Activated T-cell treated with anti-CD3 and anti-CD28 coated beads, Interleukin-2, amount 50 U/mL, for 4 hours (primary cell): ENCODE data around the gene TMA7B. TPM values are rescaled to one million over a fixed set of nuclear protein-coding genes. Genes with fewer than 3 reads are reported as not detected.

Experiments
- ATAC-seq, 2 donors: fragments of 200-7000 bp; cut with Tn5 transposase; one replicate each; pipeline ENCODE4 v1.10.0; 2021
- DNase-seq: peaks from one replicate; pipeline ENCODE4 v3.0.0-alpha.2; 2020
- H3K27me3 Mint-ChIP-seq: one replicate; pipeline ENCODE4 v1.8.0; 2021; ENCODE audit warnings: low read depth, mixed read lengths
- H3K36me3 Mint-ChIP-seq: one replicate; pipeline ENCODE4 v1.8.0; 2022; ENCODE audit warnings: mixed read lengths; ENCODE audit not compliant: insufficient read depth
- H3K4me1 Mint-ChIP-seq: one replicate; pipeline ENCODE4 v1.8.0; 2021; ENCODE audit warnings: low read depth, mixed read lengths
- H3K4me3 Mint-ChIP-seq: one replicate; pipeline ENCODE4 v1.8.0; 2021; ENCODE audit warnings: mild to moderate bottlenecking, moderate library complexity, mixed read lengths
- H3K9me3 Mint-ChIP-seq: one replicate; pipeline ENCODE4 v1.8.0; 2021; ENCODE audit warnings: mixed read lengths
- total RNA-seq, 3 donors: library from RNA; stranded (reverse); gene quantifications; one replicate each; pipeline ENCODE4 v1.2.1, GENCODE V29; 2021

The TMA7B gene
- total RNA-seq, 3 donors from 2014 or later = 0.61 to 0.92 (median 0.76) TPM

DNA sequence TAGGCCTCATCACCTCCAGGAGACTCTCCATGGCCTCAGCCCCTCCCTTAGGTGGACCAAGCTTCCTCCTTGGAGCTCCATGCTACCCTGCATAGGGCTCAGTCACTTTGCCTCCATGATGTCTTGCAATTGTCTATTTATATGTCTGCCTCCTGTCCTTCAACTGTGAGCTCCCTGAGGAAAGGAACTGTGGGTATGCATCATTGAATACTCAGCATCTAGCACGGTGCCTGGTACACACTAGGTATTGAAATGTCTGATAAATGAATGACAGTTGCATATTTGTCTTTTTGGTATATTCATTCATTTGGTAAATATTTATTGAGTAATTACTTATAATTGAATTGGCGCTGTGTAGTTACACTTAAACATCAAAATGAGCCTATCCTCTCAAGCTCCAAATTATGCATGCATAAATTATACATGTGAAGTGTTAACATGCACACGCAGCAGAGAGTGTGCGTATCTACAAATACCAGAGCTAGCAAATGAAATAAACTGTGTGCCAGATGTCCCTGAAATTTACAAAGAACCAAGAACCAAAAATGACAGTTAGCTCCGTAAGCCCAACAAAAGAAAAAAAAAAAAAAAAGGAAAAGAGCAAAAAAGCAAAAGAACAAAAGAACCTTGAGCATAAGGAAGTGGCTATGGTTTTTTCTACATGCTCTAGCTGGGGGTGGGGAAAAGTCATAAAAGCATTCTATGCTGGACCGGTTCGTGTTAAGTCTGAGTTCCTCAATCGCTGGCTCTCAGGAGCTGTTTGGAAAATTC is 34.1 kb upstream of the TMA7B start:
- no peak for DNase-seq
- no peak overlapping the region for H3K4me3 Mint-ChIP-seq

DNA sequence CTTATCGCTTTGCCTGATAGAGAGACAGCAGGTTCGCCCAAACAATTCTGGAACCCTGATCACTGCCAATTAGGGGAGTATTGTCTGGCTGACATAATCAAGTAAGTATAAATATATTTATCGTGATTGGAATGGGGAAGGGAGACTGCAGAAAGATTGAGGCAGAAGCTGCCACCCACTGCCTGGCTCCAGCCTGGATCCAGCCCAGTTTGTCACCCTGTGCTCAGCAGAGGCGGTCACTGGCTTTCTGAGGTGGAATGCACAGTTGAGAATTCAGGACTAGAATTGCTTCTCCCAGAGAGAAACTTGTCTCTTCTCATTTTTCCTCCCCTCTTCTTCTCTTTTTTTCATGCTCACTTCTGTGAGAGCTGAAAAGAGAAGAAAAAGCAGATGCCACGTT is 33.4 kb upstream of the TMA7B start:
- Mint-ChIP-seq H3K27me3 (no peaks in the 10 kb centered on the region), H3K4me1 (peaks cover 49% of the 10 kb centered on the region), H3K9me3 (no peaks in the 10 kb centered on the region), H3K4me3 (no peak overlapping the region), H3K36me3 (peaks cover 9% of the 10 kb centered on the region)
- ATAC-seq (peak in 1 of 2 donors; percentile 30), DNase-seq (no peak)

More for the DNA sequence above, 34.1 kb upstream of the TMA7B start:
- Mint-ChIP-seq H3K36me3 (peaks cover 9% of the 10 kb centered on the region), H3K4me1 (peaks cover 54% of the 10 kb centered on the region), H3K27me3 (no peaks in the 10 kb centered on the region), H3K9me3 (no peaks in the 10 kb centered on the region)
- ATAC-seq = peak; percentile 22 to 28

DNA sequence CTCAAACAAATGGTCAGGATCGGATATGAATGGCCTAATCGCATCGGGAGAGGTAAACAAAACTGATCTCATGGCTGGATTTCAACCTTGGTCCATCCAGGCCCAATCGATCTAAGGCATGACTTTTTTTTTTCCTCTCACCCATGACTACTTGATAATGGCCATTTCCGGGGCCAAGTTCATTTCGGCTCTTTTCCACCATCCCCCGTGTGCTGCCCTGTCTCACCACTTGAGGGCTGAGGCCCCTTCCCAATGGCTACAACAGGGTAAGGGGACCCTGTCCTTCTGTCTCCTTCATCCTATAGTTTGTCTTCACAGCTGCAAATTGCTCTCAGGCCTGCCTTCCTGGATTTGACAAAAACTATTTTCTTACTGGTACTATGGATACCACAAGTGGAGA is 32.7 kb upstream of the TMA7B start:
- H3K36me3 Mint-ChIP-seq = peaks cover 2% of the 10 kb centered on the region
- no peak for ATAC-seq
- no peaks in the 10 kb centered on the region for H3K27me3 Mint-ChIP-seq
- H3K9me3 Mint-ChIP-seq = no peaks in the 10 kb centered on the region
- DNase-seq = no peak
- no peak overlapping the region for H3K4me3 Mint-ChIP-seq
- peaks cover 42% of the 10 kb centered on the region for H3K4me1 Mint-ChIP-seq

DNA sequence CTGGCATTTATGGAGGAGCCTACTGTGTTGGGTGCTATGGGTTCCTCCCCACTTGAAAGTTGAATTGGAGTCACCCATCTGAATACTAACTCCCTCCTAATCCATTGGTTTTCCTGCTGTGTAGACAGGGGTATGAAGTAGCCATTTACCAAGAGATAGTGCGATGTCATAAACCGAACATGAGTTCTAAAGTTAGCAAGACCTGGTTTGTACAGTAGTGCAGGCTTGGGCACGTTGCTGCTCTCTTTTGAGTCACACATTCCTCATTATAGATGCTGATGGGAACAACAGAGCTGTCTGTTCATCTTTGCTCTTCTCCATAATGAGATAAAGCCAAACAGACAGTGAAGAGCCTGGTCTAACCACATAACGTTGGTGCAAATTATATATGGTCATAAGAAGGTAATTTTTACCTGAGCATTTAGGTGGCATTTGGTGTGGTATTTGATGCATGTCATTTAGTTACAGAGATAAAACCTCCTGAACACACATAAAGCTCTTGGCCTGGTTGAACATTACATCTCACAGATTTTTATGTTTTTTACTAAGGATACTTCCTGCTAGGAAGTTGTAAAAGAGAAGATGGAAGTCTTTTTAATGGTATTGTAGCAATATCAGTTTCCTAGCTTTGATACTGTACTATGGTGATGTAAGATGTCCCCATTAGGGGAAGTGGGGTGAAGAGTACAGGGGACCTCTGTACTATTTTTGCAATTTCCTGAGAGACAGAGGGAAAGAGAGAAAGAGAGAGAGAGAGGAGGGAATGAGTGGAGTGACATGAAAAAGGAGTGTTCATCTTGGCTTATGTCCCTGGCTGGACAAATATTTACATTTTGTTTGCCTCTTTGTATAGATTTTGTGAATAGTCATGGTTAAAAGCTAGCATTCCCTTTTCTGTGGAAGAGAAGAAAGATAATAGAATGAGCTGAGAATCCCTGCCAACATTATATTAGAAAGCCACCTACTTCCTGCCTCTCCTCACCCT is 31.4 kb upstream of the TMA7B start:
- H3K9me3 Mint-ChIP-seq = no peaks in the 10 kb centered on the region
- H3K4me1 Mint-ChIP-seq = peaks cover 41% of the 10 kb centered on the region
- DNase-seq = no peak
- no peaks in the 10 kb centered on the region for H3K27me3 Mint-ChIP-seq
- ATAC-seq = peak; percentile 16 to 20
- peaks cover 2% of the 10 kb centered on the region for H3K36me3 Mint-ChIP-seq
- no peak overlapping the region for H3K4me3 Mint-ChIP-seq

DNA sequence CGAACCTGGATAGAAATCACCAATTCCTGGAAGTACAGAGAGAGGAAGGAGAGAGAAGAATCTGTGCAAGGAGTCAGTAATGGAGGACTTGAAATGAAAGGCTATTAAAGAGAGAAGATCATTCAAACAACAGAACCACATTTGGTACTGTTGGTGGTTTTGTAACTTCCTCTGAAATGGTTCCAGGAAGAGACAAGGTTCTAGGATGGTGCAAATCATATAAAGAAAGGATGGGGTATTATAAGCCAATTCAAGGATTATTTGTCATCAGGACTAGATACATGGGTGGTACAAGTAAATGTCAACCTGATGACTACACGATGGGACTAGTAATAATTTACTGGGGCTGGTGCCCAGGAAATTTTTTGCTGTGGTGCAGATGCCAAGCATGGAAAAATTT is 28.9 kb upstream of the TMA7B start:
- no peaks in the 10 kb centered on the region for H3K9me3 Mint-ChIP-seq
- H3K4me3 Mint-ChIP-seq = no peak overlapping the region
- DNase-seq = no peak
- peaks cover 41% of the 10 kb centered on the region for H3K4me1 Mint-ChIP-seq
- H3K36me3 Mint-ChIP-seq = peaks cover 2% of the 10 kb centered on the region
- peak; percentile 15 to 26 for ATAC-seq
- H3K27me3 Mint-ChIP-seq = no peaks in the 10 kb centered on the region

DNA sequence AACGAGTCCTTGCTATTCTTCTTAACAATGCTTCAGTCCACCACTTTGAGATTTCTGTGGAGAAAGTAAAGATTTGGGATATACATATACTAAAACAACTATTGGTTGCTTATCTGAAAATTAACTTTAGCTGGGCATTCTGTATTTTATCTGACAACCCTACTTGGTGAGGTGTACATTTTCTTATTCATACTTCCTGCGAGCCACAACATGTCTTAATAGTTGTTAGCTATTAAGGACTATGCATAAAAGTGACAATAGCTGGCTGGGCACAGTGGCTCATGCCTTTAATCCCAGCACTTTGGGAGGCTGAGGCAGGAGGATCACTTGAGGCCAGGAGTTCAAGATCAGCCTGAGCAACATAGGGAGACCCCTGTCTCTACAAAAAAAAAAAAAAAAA is 28.0 kb upstream of the TMA7B start:
- Mint-ChIP-seq H3K36me3 (peaks cover 2% of the 10 kb centered on the region), H3K27me3 (no peaks in the 10 kb centered on the region), H3K4me3 (no peak overlapping the region), H3K4me1 (peaks cover 46% of the 10 kb centered on the region), H3K9me3 (no peaks in the 10 kb centered on the region)
- ATAC-seq (no peak), DNase-seq (no peak)

DNA sequence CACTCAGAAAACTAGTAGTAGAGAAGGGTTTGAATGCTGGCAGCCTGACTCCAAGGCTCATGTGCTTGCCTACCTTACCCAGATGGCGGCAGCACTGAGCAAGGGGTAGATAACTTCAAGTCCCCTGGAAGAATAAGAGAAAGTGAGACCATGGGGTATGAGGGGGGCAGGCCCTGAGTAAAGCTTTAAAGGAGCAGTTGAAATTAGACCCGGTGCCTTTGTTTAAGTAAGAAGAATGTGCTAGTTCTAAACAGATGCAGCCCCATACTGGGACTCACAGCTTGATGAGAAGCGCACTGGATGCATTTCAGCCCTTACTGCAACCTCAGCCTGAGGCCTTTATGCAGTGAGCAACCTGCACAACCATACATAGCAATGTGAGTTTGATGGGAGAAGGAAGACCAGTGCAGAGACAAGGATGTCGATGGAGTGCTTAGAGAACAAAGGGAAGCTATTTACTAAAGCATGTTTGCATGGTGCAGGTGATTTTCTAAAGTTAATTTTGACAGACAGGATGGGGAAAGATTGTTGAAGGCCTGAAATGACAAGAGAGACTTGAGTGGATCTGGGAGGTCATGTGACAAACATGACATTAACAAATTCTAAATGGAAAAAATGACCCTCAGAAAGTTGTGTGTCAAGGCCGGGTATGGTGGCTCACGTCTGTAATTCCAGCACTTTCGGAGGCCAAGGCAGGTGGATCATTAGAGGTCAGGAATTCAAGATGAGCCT is 27.1 kb upstream of the TMA7B start:
- peaks cover 55% of the 10 kb centered on the region for H3K4me1 Mint-ChIP-seq
- H3K36me3 Mint-ChIP-seq = peaks cover under 1% of the 10 kb centered on the region
- H3K27me3 Mint-ChIP-seq = no peaks in the 10 kb centered on the region
- H3K4me3 Mint-ChIP-seq = peak overlapping the region; percentile 77
- ATAC-seq = peak; percentile 44 to 47
- no peak for DNase-seq
- no peaks in the 10 kb centered on the region for H3K9me3 Mint-ChIP-seq

DNA sequence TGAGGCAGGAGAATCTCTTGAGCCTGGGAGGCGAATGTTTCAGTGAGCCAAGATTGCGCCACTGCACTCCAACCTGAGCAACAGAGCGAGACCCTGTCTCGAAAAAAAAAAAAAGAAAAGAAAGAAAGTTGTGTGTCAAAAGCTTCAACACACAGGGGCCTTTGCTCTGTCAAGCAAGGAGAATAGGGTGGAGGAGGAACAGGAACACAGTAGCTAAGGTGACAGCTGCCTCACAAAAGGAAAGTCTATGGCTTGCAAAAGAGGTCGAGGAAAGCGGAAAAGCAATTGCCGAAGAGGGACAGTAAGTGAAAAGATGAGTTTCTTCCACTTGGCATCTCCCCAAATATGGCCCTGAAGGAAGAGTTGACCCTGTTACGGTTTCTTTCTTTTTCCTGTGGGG is 26.5 kb upstream of the TMA7B start:
- Mint-ChIP-seq H3K4me1 (peaks cover 62% of the 10 kb centered on the region), H3K36me3 (no peaks in the 10 kb centered on the region), H3K9me3 (no peaks in the 10 kb centered on the region), H3K27me3 (no peaks in the 10 kb centered on the region), H3K4me3 (peak overlapping the region; percentile 77)
- ATAC-seq = no peak
- DNase-seq = no peak

DNA sequence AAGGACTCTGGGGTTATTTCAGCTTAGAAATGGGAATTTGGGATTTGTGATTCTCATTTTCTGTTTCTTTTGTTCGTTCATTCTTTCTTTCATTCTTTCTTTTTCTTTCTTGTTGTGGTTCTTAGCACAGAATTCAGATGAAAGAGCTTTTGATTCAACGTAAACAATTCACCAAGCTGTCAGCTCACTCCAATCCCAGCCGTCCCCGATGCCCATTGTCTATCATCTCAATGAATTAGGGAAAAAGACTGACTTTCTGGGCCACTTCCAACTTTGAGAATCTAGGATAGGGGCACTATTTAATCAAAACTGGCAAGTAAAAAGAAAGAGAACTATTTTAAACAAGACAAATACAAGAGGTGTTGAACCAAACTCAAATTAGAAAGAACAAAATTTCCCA is 25.1 kb upstream of the TMA7B start:
- H3K36me3 Mint-ChIP-seq = no peaks in the 10 kb centered on the region
- ATAC-seq (no peak), DNase-seq (no peak)
- H3K27me3 Mint-ChIP-seq = no peaks in the 10 kb centered on the region
- H3K9me3 Mint-ChIP-seq = no peaks in the 10 kb centered on the region
- H3K4me1 Mint-ChIP-seq = peaks cover 72% of the 10 kb centered on the region
- H3K4me3 Mint-ChIP-seq = peak overlapping the region; percentile 77

DNA sequence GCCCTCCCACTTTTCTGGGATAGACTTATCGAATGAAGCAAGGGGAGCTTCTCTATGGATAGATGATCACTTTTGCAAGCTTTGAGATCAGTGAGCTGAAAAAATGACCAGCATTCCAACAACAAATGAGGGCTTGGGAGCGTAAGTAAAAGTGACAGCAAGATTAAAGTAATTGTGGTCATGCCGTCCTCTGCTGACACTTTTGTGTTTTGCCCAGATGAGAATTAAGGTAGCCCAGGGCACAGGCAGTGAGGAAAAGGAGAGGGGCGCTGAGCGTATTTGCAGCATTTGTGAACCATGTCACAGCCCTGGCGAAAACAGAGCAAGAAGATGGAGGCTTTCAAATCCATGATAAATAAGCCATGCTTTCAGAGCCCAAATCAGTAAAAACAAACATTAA is 24.6 kb upstream of the TMA7B start:
- DNase-seq (no peak), ATAC-seq (no peak)

DNA sequence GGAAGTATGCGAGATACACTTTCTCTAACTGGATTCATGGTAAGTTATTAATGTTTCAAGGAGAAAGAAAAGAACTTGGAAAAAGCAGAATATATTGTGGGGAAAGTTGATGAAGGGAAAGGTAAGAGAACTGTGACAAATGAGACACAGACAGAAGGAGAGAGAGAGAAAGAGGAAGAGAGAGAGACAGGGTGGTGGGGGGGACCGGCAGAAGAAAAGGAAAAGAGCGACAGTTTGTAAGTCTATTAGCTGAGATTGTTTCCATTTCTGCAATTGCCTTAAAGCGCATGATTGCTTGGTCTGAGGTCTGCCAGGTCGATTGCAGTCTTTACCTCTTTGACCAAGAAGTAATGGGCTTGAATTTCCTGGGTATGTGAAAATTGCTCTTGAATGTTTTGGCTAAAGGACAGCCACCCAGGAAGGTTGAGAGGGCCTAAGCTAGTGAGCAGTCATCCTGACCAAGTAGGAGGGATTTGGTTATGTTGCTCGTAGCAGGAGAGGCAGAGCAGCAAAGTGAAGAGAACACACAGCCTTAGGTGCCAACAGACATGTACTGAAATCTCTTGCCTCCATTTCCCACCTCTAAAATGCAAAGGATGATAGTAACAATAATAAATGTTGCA is 23.6 kb upstream of the TMA7B start:
- Mint-ChIP-seq H3K36me3 (no peaks in the 10 kb centered on the region), H3K4me3 (peak overlapping the region; percentile 77), H3K27me3 (no peaks in the 10 kb centered on the region), H3K4me1 (peaks cover 87% of the 10 kb centered on the region), H3K9me3 (no peaks in the 10 kb centered on the region)
- DNase-seq (no peak), ATAC-seq (no peak)

More for the DNA sequence above, 24.6 kb upstream of the TMA7B start:
- no peaks in the 10 kb centered on the region for H3K27me3 Mint-ChIP-seq
- H3K4me3 Mint-ChIP-seq = peak overlapping the region; percentile 77
- H3K9me3 Mint-ChIP-seq = no peaks in the 10 kb centered on the region
- peaks cover 77% of the 10 kb centered on the region for H3K4me1 Mint-ChIP-seq
- no peaks in the 10 kb centered on the region for H3K36me3 Mint-ChIP-seq

DNA sequence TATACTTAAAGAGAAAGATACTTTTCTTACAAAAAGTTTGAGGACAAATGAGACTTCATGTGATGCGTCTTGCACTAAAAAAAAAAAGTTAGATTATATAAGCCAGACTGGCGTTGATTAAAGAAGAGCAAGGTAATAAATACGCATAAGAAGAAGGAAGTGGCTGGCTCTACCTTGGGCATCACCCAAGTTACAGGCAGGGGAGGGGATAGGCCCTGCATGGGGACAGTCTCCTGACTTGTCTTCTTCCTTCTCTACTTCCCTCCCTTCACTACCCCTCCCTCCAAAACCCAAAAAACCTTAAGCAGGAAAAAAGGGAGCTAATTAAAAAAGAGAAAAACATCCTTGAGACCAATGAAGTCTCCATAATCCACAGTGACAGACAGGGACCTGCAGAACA is 22.3 kb upstream of the TMA7B start:
- H3K27me3 Mint-ChIP-seq = no peaks in the 10 kb centered on the region
- peaks cover 93% of the 10 kb centered on the region for H3K4me1 Mint-ChIP-seq
- ATAC-seq (no peak), DNase-seq (no peak)
- H3K9me3 Mint-ChIP-seq = no peaks in the 10 kb centered on the region
- H3K36me3 Mint-ChIP-seq = no peaks in the 10 kb centered on the region
- peak overlapping the region; percentile 58 for H3K4me3 Mint-ChIP-seq

DNA sequence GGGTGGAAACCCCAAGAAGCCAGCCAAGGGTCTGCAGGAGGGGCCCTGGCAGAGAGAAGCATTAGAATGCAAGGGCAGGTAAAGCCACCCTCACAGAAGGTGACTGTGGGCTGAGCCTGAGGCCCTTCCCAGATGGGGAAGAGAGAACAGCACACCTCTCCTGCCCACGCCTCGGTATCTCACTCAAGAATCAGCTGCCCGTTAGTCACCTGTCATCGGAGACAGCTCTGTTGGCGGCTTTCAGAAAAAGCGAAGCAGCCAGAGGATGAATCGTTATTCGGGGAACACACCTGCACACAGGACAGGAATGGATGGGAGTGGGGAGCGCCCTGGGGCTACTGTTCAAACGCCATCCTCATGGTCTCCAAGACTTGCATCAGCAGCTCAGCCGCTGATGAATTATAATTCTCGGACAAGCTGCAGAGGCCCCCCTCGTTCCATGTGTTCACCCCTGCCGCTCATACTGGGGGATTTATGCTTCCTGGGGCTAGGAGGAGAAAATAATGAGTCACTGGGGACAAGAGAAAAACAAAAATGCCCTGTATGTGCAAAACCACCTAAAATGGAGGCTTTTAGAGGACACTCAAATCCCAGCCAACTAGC is 21.6 kb upstream of the TMA7B start:
- Mint-ChIP-seq H3K36me3 (no peaks in the 10 kb centered on the region), H3K4me3 (peak overlapping the region; percentile 58), H3K4me1 (peaks cover 93% of the 10 kb centered on the region), H3K27me3 (no peaks in the 10 kb centered on the region), H3K9me3 (no peaks in the 10 kb centered on the region)
- DNase-seq = peak; percentile 60
- peak; percentile 66 to 75 for ATAC-seq
